ENCODE results near the gene TBC1D22A. TPM values are rescaled to one million over a fixed set of nuclear protein-coding genes. Genes with fewer than 3 reads are reported as not detected.

TBC1D22A gene
- total RNA-seq, 1 donor from 2014 or later = 10.6 TPM

GRCh38 chr22:47124961-47125360 lies 362.5 kb downstream of the TBC1D22A start:
- DNase-seq (ENCODE audit: low spot score) = no peak
- H3K27ac ChIP-seq = no peak overlapping the region
- Mint-ChIP-seq H3K4me1 (peaks cover 8% of the 10 kb centered on the region), H3K36me3 (no peaks in the 10 kb centered on the region), H3K27me3 (ENCODE audit: insufficient read depth, low read depth) (no peaks in the 10 kb centered on the region), H3K27ac (no peak overlapping the region), H3K9me3 (no peaks in the 10 kb centered on the region), H3K4me3 (no peak overlapping the region)
- no peak for TF ChIP-seq EZH2phosphoT487 (IDR thresholded peaks at IDR 0.05)
- TF ChIP-seq EZH2 (IDR thresholded peaks at IDR 0.05) = no peak
- no peak for TF ChIP-seq CTCF (IDR thresholded peaks at IDR 0.05)
- H3K4me1 ChIP-seq = peaks cover 6% of the 10 kb centered on the region
- H3K79me2 ChIP-seq (ENCODE audit: low read depth) = no peaks in the 10 kb centered on the region
- no peaks in the 10 kb centered on the region for H3K36me3 ChIP-seq
- no peaks in the 10 kb centered on the region for H4K20me1 ChIP-seq (ENCODE audit: low read depth)
- no peaks in the 10 kb centered on the region for H3K27me3 ChIP-seq
- H3K4me2 ChIP-seq = no peak overlapping the region
- H3K9me3 ChIP-seq (ENCODE audit: low read depth) = no peaks in the 10 kb centered on the region
- no peak overlapping the region for H3K4me3 ChIP-seq
- no peak overlapping the region for H2AFZ ChIP-seq (replicated peaks)
- no peaks in the 10 kb centered on the region for H3F3A ChIP-seq (ENCODE audit: low read depth)
- H3K9ac ChIP-seq = no peak overlapping the region

- H3K9ac ChIP-seq = no peak overlapping the region
- H3K4me3 ChIP-seq = no peak overlapping the region
- no peaks in the 10 kb centered on the region for H3K9me3 ChIP-seq (ENCODE audit: low read depth)
- H3K36me3 Mint-ChIP-seq = no peaks in the 10 kb centered on the region
- no peak overlapping the region for H3K27ac ChIP-seq
- no peak overlapping the region for H3K27ac Mint-ChIP-seq
- no peak for DNase-seq (ENCODE audit: low spot score)
- H3K4me3 Mint-ChIP-seq = no peak overlapping the region
- no peaks in the 10 kb centered on the region for H3K79me2 ChIP-seq (ENCODE audit: low read depth)
- peaks cover 6% of the 10 kb centered on the region for H3K4me1 ChIP-seq
- H3K4me2 ChIP-seq = no peak overlapping the region
- H4K20me1 ChIP-seq (ENCODE audit: low read depth) = no peaks in the 10 kb centered on the region
- H3K27me3 Mint-ChIP-seq (ENCODE audit: insufficient read depth, low read depth) = no peaks in the 10 kb centered on the region
- H3K36me3 ChIP-seq = no peaks in the 10 kb centered on the region
- H3K4me1 Mint-ChIP-seq = peaks cover 8% of the 10 kb centered on the region
- TF ChIP-seq EZH2 (IDR thresholded peaks at IDR 0.05) (no peak), CTCF (IDR thresholded peaks at IDR 0.05) (peak; percentile 9)
- H3F3A ChIP-seq (ENCODE audit: low read depth) = no peaks in the 10 kb centered on the region
- no peak overlapping the region for H2AFZ ChIP-seq (replicated peaks)
- H3K27me3 ChIP-seq = no peaks in the 10 kb centered on the region
- H3K9me3 Mint-ChIP-seq = no peaks in the 10 kb centered on the region
Observed at GRCh38 chr22:47125603-47126002, 363.2 kb downstream of the TBC1D22A start.

- H2AFZ ChIP-seq (replicated peaks) = no peak overlapping the region
- Mint-ChIP-seq H3K4me1 (peaks cover 8% of the 10 kb centered on the region), H3K36me3 (no peaks in the 10 kb centered on the region), H3K4me3 (no peak overlapping the region), H3K27ac (no peak overlapping the region), H3K27me3 (ENCODE audit: insufficient read depth, low read depth) (no peaks in the 10 kb centered on the region), H3K9me3 (no peaks in the 10 kb centered on the region)
- H3K79me2 ChIP-seq (ENCODE audit: low read depth) = no peaks in the 10 kb centered on the region
- no peaks in the 10 kb centered on the region for H3K27me3 ChIP-seq
- H3F3A ChIP-seq (ENCODE audit: low read depth) = no peaks in the 10 kb centered on the region
- H3K4me2 ChIP-seq = no peak overlapping the region
- H3K36me3 ChIP-seq = no peaks in the 10 kb centered on the region
- H3K9ac ChIP-seq = no peak overlapping the region
- H3K4me3 ChIP-seq = no peak overlapping the region
- DNase-seq (ENCODE audit: low spot score) = no peak
- H4K20me1 ChIP-seq (ENCODE audit: low read depth) = no peaks in the 10 kb centered on the region
- H3K4me1 ChIP-seq = peaks cover 6% of the 10 kb centered on the region
- H3K27ac ChIP-seq = no peak overlapping the region
- no peaks in the 10 kb centered on the region for H3K9me3 ChIP-seq (ENCODE audit: low read depth)
- TF ChIP-seq EZH2 (IDR thresholded peaks at IDR 0.05) (no peak), EZH2phosphoT487 (IDR thresholded peaks at IDR 0.05) (no peak), CTCF (IDR thresholded peaks at IDR 0.05) (no peak)
Observed at GRCh38 chr22:47126344-47126811, 363.9 kb downstream of the TBC1D22A start.

Data from neural progenitor cell (in vitro differentiated cells).